ENCODE results near the gene CEP43.

Gene CEP43

DNA sequence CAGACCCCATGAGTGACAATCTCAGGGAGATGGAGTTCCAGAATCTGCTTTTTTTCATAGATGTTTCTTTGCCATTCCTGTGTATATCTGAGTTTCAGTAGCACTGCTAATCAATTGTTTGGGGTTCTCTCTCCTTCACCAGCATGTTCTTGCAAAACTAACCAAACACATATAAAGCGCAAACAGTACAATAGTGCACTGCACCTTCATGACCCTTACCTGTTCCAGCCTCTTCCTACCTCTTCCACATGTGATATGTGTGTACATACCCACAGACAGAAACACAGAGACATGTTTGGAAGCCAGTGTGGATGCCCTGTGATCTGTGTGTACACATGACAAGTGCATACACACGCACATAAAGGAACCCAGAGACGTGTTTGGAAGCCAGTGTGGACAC is 1.8 kb upstream of the CEP43 start:
- Histone ChIP-seq H3K4me2 (ENCODE audit: low read length) (peak overlapping the region; percentile 88), H3K9me3 (replicated peaks; ENCODE audit: low read length) (no peaks in the 10 kb centered on the region), H3K9ac (ENCODE audit: low read depth, low read length) (peak overlapping the region; percentile 85), H3K4me1 (ENCODE audit: control insufficient read depth, insufficient read depth, low read length) (peaks cover 19% of the 10 kb centered on the region), H3K4me3 (ENCODE audit: low read length) (peak overlapping the region; percentile 97), H3K27me3 (ENCODE audit: control insufficient read depth, insufficient read depth, low read length) (no peaks in the 10 kb centered on the region), H3K36me3 (ENCODE audit: insufficient read depth, low read length) (peaks cover 4% of the 10 kb centered on the region)

DNA sequence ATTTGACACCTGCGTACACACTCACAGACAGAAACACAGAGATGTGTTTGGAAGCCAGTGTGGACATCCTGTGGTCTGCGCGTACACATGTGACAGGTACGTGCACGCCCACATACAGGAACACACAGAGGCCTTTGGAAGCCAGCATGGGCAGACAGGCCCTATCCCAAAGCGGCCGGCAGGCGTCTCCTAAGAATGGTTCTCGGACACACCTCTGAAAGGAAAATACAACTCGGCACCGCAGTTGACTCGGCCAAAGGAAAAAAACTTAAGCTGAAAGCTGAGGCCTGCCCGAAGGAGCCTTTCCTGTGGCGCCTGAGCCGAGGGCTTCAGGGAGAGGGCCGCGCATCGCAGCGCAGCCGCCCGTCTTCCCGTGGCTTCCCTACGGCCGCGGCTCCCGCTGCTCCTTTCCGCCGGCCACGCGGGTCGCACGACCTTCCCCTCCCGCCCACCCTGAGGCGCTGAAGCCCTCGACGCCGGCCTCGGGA is 1.4 kb upstream of the CEP43 start:
- Histone ChIP-seq H3K4me3 (ENCODE audit: low read length) (peak overlapping the region; percentile 97), H3K4me2 (ENCODE audit: low read length) (peak overlapping the region; percentile 88), H3K9ac (ENCODE audit: low read depth, low read length) (peak overlapping the region; percentile 85), H3K4me1 (ENCODE audit: control insufficient read depth, insufficient read depth, low read length) (peaks cover 19% of the 10 kb centered on the region), H3K27me3 (ENCODE audit: control insufficient read depth, insufficient read depth, low read length) (no peaks in the 10 kb centered on the region), H3K36me3 (ENCODE audit: insufficient read depth, low read length) (no peaks in the 10 kb centered on the region), H3K9me3 (replicated peaks; ENCODE audit: low read length) (no peaks in the 10 kb centered on the region)

DNA sequence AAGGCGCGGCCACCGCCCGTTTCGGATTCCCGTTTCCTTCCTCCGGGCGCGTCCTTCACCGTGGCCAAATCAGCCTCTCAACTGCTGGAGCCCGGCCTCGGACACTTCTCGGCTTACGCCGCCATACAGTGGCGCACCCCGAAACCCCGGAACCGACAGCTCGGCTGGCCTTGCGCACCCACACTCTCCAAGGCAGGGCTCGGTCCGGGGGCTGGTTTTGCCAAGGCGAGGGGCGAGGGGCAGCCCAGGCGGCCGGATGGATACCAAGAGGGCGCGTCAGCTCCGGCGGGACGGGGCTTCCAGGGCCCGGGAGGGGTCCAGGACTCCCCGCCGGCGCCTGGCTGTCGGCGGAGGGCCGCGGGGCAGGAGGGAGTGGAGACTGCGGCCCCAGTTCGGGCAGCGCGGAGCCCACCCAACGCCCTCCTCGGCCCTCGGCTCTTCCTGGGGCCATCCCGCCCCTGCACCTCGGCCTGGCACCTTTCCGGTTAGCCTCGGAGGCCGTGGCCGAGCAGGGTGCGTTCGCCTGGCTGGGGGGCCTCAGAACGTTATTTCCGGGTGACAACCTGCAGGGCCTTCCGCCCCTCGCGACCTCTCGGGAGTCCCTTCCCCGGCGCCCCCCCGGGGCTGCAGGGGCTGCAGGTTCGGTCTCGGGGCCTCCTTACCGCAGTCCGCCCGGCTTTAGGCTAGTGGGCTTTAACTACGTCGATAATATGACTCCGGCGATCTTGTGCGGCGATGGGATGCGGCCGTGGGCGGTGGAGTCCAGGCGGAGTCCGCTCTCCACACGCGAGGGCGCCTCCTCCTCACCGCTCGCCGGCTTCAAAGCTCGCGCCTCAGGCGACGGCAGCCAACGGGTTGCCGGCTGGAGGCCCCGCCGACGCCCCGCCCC is 697 bp upstream of the CEP43 start:
- peaks cover 19% of the 10 kb centered on the region for H3K4me1 ChIP-seq (ENCODE audit: control insufficient read depth, insufficient read depth, low read length)
- H3K27me3 ChIP-seq (ENCODE audit: control insufficient read depth, insufficient read depth, low read length): no peaks in the 10 kb centered on the region
- H3K9ac ChIP-seq (ENCODE audit: low read depth, low read length): peak overlapping the region; percentile 85
- no peaks in the 10 kb centered on the region for H3K36me3 ChIP-seq (ENCODE audit: insufficient read depth, low read length)
- H3K4me3 ChIP-seq (ENCODE audit: low read length): peak overlapping the region; percentile 97
- no peaks in the 10 kb centered on the region for H3K9me3 ChIP-seq (replicated peaks; ENCODE audit: low read length)
- peak overlapping the region; percentile 88 for H3K4me2 ChIP-seq (ENCODE audit: low read length)

DNA sequence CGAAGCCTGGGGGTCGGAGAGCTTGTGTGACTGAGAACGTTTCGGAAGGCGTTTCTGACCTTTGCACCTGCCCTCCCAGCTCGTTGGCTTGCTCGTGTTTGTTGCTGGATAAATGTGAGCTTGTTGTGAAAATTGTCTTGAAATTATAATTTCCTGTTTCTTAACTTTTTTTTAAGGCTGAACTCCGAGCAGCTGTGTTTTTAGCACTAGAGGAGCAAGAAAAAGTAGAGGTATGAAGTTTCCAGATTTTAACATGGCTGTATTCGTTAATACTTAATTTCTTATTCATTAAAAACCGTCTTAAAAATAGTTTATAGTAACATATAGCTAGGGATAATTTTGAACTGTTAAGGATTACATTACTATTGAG is 672 bp downstream of the CEP43 start:
- peaks cover 19% of the 10 kb centered on the region for H3K4me1 ChIP-seq (ENCODE audit: control insufficient read depth, insufficient read depth, low read length)
- H3K4me3 ChIP-seq (ENCODE audit: low read length): peak overlapping the region; percentile 99
- H3K9me3 ChIP-seq (replicated peaks; ENCODE audit: low read length): no peaks in the 10 kb centered on the region
- peak overlapping the region; percentile 89 for H3K4me2 ChIP-seq (ENCODE audit: low read length)
- H3K27me3 ChIP-seq (ENCODE audit: control insufficient read depth, insufficient read depth, low read length): no peaks in the 10 kb centered on the region
- H3K9ac ChIP-seq (ENCODE audit: low read depth, low read length): peak overlapping the region; percentile 86
- H3K36me3 ChIP-seq (ENCODE audit: insufficient read depth, low read length): no peaks in the 10 kb centered on the region

DNA sequence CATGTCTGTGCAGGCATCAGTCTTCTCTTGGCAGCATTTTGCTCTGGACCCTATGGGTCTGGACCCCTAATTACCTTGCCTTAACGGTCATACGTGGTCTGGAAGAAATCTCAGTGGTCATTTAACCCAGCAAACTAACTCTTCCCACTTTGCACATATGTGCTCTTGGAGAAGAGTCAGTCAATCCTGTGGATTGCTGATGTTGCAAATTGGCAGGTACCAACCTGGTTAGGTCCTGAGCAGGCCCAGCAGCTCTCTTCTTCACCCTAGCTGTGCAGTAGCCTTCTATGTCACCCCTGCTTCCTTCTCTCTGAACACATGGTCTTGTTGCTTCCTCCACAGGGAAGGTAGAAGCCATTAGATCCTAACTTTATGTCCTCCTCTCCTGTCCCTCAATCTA is 1.6 kb downstream of the CEP43 start:
- peaks cover 1% of the 10 kb centered on the region for H3K36me3 ChIP-seq (ENCODE audit: insufficient read depth, low read length)
- H3K9ac ChIP-seq (ENCODE audit: low read depth, low read length): no peak overlapping the region
- peak overlapping the region; percentile 89 for H3K4me2 ChIP-seq (ENCODE audit: low read length)
- H3K4me3 ChIP-seq (ENCODE audit: low read length): peak overlapping the region; percentile 99
- peaks cover 25% of the 10 kb centered on the region for H3K4me1 ChIP-seq (ENCODE audit: control insufficient read depth, insufficient read depth, low read length)
- H3K9me3 ChIP-seq (replicated peaks; ENCODE audit: low read length): no peaks in the 10 kb centered on the region
- no peaks in the 10 kb centered on the region for H3K27me3 ChIP-seq (ENCODE audit: control insufficient read depth, insufficient read depth, low read length)

DNA sequence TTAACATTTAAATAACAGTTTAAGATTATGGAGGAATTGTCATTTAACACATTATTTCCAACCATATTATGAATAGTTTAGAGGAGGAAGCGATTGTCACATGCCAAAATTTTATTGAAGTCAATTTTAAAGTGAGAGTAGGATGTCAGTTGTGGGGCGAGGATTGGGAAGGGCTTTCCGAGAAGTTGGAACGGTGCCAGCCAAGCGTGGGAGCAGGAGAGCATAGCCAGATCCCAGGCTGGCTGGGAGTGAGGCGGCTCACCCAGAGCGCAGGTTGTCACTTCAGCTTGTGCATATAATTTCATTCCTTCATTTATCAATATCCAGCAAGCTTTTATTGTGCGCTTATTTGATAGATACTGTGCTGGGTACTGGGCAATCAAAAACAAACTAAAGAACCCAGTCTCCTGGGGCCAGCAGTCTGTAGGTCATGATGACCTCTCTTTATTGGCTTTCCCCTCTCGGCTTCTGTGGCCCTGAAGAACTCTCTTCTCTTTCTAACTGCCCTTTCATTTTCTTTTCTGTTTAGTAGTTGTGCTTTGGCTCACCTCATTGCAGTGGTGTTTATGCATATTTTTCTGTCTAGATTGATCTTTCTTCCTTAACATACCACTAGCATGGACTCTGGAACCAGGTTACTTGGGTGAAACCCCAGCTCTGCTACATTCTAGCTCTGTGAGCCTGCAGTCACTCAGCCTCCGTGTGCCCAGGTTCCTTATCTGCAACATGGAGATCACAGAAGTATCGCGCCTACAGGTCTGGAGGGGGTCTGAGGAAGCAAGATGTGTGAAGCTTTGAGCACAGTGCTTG is 6.4 kb downstream of the CEP43 start:
- H3K27me3 ChIP-seq (ENCODE audit: control insufficient read depth, insufficient read depth, low read length): no peaks in the 10 kb centered on the region
- H3K4me2 ChIP-seq (ENCODE audit: low read length): peak overlapping the region; percentile 24
- H3K36me3 ChIP-seq (ENCODE audit: insufficient read depth, low read length): peaks cover 14% of the 10 kb centered on the region
- no peaks in the 10 kb centered on the region for H3K9me3 ChIP-seq (replicated peaks; ENCODE audit: low read length)
- no peak overlapping the region for H3K4me3 ChIP-seq (ENCODE audit: low read length)
- H3K4me1 ChIP-seq (ENCODE audit: control insufficient read depth, insufficient read depth, low read length): peaks cover 9% of the 10 kb centered on the region
- no peak overlapping the region for H3K9ac ChIP-seq (ENCODE audit: low read depth, low read length)

DNA sequence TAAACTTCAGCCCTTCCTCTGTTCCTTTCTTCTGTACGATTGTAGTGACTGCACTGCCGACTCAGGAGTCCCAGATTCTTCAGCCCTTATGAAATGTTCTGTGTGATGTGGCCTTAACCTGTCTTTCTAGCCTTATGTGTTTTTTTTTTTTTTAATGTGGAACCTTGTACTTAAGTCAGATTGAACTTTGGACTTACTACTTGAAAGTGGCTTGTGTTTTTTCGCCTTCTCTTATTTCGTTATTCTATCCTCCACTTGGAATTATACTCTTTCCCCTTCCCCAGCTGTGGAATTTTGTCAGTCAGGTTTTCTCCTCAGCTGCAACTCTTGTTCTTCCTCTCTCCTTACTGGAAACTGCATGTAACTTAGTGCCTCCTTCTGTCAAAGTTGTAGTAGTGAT is 8.8 kb downstream of the CEP43 start:
- Histone ChIP-seq H3K9me3 (replicated peaks; ENCODE audit: low read length) (no peaks in the 10 kb centered on the region), H3K4me3 (ENCODE audit: low read length) (no peak overlapping the region), H3K9ac (ENCODE audit: low read depth, low read length) (no peak overlapping the region), H3K4me1 (ENCODE audit: control insufficient read depth, insufficient read depth, low read length) (peaks cover 6% of the 10 kb centered on the region), H3K27me3 (ENCODE audit: control insufficient read depth, insufficient read depth, low read length) (no peaks in the 10 kb centered on the region), H3K36me3 (ENCODE audit: insufficient read depth, low read length) (peaks cover 31% of the 10 kb centered on the region), H3K4me2 (ENCODE audit: low read length) (no peak overlapping the region)

DNA sequence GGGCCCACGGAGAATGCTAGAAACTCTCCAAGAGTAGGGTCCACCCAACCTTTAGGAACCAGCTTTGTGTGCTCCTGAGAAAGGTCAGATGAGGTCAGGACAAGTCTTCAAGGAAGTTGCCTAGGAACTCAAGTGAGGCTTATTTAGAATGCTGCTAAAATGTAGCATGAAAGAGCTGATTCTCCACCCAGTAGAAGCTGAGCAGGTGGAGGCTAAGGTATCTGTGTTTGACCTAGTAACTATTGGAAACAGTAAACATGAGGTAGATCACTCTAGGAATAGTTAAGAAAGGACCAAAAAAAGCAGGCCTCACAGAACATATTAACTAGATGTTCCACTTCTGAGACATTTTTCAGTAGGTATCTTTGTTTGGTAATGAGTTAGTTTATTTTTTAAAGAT is 13.9 kb downstream of the CEP43 start:
- H3K36me3 ChIP-seq (ENCODE audit: insufficient read depth, low read length): peaks cover 36% of the 10 kb centered on the region

DNA sequence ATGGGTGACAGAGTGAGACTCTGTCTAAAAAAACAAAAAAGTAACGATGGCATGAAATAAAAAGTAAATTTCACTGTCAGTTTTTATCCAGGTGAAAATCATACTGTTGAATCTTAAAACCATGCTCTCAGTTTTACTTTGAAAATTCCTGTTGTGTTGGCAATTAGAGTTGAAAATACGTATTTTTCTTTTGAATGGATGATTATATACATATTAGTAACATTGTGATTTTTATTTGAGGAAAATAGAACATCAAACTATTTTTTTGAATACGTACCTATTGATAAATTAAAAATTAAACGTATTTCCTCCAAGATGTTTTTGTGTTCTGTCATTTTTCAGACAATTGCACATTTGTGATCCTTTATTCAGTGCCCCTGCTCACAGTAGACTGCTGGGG is 14.7 kb downstream of the CEP43 start:
- no peak overlapping the region for H3K4me2 ChIP-seq (ENCODE audit: low read length)
- peaks cover 36% of the 10 kb centered on the region for H3K36me3 ChIP-seq (ENCODE audit: insufficient read depth, low read length)
- H3K9ac ChIP-seq (ENCODE audit: low read depth, low read length): no peak overlapping the region
- H3K4me1 ChIP-seq (ENCODE audit: control insufficient read depth, insufficient read depth, low read length): no peaks in the 10 kb centered on the region
- H3K27me3 ChIP-seq (ENCODE audit: control insufficient read depth, insufficient read depth, low read length): no peaks in the 10 kb centered on the region
- no peak overlapping the region for H3K4me3 ChIP-seq (ENCODE audit: low read length)
- H3K9me3 ChIP-seq (replicated peaks; ENCODE audit: low read length): no peaks in the 10 kb centered on the region

More for the DNA sequence above, 13.9 kb downstream of the CEP43 start:
- Histone ChIP-seq H3K4me1 (ENCODE audit: control insufficient read depth, insufficient read depth, low read length) (no peaks in the 10 kb centered on the region), H3K4me3 (ENCODE audit: low read length) (no peak overlapping the region), H3K27me3 (ENCODE audit: control insufficient read depth, insufficient read depth, low read length) (no peaks in the 10 kb centered on the region), H3K9ac (ENCODE audit: low read depth, low read length) (no peak overlapping the region), H3K9me3 (replicated peaks; ENCODE audit: low read length) (no peaks in the 10 kb centered on the region), H3K4me2 (ENCODE audit: low read length) (no peak overlapping the region)

DNA sequence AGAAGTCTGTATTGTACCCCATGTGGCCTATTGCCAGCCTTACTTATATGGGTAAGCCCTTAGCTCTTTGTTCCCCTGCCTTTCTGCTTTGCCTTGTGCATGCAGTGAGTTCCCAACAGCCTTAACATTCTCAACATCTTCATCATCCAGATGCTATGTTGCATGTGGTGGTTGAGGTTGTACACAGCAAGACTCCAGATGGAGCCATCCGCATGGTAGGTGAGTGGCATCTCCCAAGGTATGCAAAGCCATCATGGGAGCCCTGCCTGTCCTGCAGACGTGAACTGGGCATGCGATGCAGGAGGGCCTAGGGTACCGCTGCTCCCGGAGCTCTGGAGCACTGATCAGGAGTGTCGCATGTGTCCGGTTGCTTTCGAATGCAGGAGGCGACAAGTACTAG is 16.1 kb downstream of the CEP43 start:
- no peaks in the 10 kb centered on the region for H3K27me3 ChIP-seq (ENCODE audit: control insufficient read depth, insufficient read depth, low read length)
- peaks cover 36% of the 10 kb centered on the region for H3K36me3 ChIP-seq (ENCODE audit: insufficient read depth, low read length)
- H3K4me2 ChIP-seq (ENCODE audit: low read length): no peak overlapping the region
- no peaks in the 10 kb centered on the region for H3K4me1 ChIP-seq (ENCODE audit: control insufficient read depth, insufficient read depth, low read length)
- H3K9ac ChIP-seq (ENCODE audit: low read depth, low read length): no peak overlapping the region
- H3K9me3 ChIP-seq (replicated peaks; ENCODE audit: low read length): no peaks in the 10 kb centered on the region
- no peak overlapping the region for H3K4me3 ChIP-seq (ENCODE audit: low read length)

DNA sequence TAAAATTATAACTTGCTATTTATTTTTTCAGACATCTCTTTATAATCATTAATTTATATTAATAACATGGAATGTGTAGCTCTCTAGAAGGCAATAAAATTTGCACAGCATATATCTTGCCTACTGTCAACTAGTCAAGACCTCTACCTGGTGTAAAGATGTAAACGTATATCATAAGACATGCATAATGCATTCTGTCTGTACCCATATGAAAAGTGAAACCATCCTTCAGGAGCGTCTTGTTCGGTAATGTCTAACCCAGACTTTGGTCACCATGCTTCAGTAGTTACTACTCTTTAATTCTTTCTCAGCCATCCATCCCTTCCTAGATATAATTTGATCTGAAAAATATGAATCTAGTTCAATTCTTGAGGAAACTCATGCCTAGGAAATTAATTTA is 21.0 kb downstream of the CEP43 start:
- H3K9me3 ChIP-seq (replicated peaks; ENCODE audit: low read length): no peaks in the 10 kb centered on the region
- no peak overlapping the region for H3K4me3 ChIP-seq (ENCODE audit: low read length)
- H3K9ac ChIP-seq (ENCODE audit: low read depth, low read length): no peak overlapping the region
- no peaks in the 10 kb centered on the region for H3K27me3 ChIP-seq (ENCODE audit: control insufficient read depth, insufficient read depth, low read length)
- peaks cover 17% of the 10 kb centered on the region for H3K36me3 ChIP-seq (ENCODE audit: insufficient read depth, low read length)
- no peak overlapping the region for H3K4me2 ChIP-seq (ENCODE audit: low read length)
- no peaks in the 10 kb centered on the region for H3K4me1 ChIP-seq (ENCODE audit: control insufficient read depth, insufficient read depth, low read length)
